ENCODE measurements around the gene DDX1.

- TF ChIP-seq RAD21 (IDR thresholded peaks at IDR 0.05; ENCODE audit: low read depth) (no peak), TAF1 (IDR thresholded peaks at IDR 0.05; ENCODE audit: low read depth) (no peak), MAX (IDR thresholded peaks at IDR 0.05) (no peak), REST (IDR thresholded peaks at IDR 0.05; ENCODE audit: low read depth) (no peak), USF1 (IDR thresholded peaks at IDR 0.05) (no peak), FOXM1 (IDR thresholded peaks at IDR 0.05; ENCODE audit: borderline replicate concordance, low read depth) (no peak), YY1 (IDR thresholded peaks at IDR 0.05; ENCODE audit: low read depth) (no peak), NFIC (IDR thresholded peaks at IDR 0.05) (no peak), TEAD4 (IDR thresholded peaks at IDR 0.05) (no peak), ZBTB7A (IDR thresholded peaks at IDR 0.05; ENCODE audit: low read depth) (no peak), EP300 (IDR thresholded peaks at IDR 0.05; ENCODE audit: borderline replicate concordance) (no peak), CEBPB (IDR thresholded peaks at IDR 0.05) (no peak)
These were observed 27.8 kb downstream of the DDX1 start for GRCh38 chr2:15619510-15619909.

Measured in Ishikawa (cell line).